ENCODE measurements around the gene RAP1GAP2.
A peak's percentile ranks its signal among the peaks of the same experiment; 100 is the strongest.

RAP1GAP2 gene

GRCh38 chr17:2947996-2948550, 151.8 kb downstream of the RAP1GAP2 start:
- no peak for DNase-seq (ENCODE audit: low read depth)

- no peak for DNase-seq (ENCODE audit: low read depth)
These were observed 152.7 kb downstream of the RAP1GAP2 start for GRCh38 chr17:2948721-2949468.

DNA sequence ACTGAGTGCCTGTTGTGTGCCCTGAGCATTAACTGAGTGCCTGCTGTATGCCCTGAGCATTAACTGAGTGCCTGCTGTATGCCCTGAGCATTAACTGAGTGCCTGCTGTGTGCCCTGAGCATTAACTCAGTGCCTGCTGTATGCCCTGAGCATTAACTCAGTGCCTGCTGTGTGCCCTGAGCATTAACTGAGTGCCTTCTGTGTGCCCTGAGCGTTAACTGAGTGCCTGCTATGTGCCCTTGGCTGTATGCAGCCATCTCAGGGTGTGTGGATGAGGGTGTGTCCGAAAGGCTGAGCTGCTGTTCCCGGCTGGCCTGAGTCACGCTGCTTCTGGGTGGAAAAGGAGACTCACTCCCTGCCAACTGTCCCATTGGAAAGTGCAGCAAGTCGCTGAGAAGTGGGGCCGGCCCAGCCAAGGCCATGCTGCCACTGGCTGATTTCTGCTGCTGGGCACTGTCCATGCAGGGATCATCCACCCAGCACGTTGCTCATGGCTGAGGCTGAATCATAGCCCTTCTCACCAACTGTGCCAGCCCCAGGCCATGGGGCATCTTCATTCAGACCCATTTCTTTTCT, 153.3 kb downstream of the RAP1GAP2 start:
- peak; percentile 39 for DNase-seq (ENCODE audit: low read depth)

DNA sequence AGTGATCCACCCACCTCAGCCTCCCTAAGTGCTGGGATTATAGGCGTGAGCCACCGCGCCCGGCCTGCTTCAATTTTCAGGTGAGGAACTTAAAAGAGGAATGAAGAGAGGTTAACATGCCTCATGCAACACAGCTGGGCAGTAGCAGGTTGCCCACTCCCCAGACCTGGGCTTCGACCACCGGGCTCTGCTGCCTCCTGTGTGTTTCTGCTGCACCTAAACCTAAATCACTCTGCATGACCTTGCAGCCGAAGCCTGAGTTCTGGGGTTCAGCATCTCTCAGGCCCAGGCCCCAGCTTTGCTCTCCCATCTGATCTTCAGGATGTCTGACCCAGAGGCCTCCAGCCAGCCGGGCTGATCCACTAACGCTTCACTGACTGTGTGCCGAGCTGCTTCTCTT, 154.6 kb downstream of the RAP1GAP2 start:
- no peak for DNase-seq (ENCODE audit: low read depth)

DNA sequence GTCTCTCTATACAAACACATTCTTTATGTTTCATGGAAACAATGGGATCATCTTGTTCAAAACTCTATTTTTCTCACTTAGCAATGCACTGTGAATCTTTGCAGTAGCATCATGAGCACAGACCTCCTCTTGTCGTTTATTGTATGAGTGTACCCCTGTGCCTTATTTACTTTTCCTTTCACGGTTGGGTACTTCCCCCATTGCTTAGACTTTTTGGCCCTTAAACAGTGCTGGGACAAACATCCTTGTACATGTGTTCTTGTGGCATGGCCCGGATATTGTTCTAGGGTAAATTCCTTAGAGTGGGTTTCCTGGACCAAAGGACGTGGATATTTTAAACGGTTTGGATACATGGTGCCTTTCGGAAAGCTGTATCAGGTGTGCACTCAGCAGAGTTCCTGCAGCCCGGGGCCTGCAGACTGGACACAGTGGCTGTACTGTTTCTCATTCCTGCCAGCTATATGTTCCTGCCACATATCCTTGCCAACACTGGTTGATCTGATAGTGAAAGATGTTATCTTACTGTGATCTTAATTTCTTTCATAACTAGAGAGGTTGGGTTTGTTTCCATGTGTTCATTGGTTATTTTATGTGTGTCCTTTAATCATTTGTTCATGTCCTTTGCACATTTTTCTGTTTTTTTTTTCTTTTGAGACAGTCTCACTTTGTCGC, 156.1 kb downstream of the RAP1GAP2 start:
- no peak for DNase-seq (ENCODE audit: low read depth)

GRCh38 chr17:2954898-2955445, 158.7 kb downstream of the RAP1GAP2 start:
- DNase-seq (ENCODE audit: low read depth): peak; percentile 81

DNA sequence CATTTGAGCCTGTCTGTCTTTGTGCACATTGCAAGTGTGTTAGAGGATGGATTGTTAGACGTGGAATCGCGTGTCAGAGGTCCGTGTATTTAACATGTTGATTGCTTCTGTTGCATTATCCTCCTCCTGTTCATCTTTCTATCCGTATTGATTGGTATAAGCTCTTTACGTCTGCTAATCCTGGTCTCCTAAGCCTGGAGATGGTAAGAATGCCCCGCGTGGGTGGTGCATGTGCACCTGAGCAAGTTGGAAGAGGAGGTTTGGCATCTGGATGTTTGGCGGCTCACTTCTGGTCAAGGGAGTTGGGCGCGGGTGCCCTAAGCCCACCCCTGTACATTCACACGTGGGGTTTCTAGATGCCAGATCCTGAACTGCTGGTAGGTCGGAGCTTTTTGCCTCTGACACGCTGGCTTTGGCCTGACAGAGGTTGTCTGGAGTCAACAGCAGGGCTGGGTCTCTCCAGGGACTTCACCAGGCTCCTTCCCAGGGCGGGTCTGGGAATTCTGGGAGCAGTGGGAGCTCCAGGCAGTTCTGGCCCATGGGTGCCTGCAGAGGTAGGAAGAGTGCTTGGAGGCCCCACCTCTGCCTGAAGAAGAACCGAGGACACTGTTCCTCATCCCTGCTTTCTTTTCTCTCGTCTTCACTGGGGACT, 159.8 kb downstream of the RAP1GAP2 start:
- DNase-seq (ENCODE audit: low read depth): no peak

GRCh38 chr17:2957631-2958286, 161.5 kb downstream of the RAP1GAP2 start:
- DNase-seq (ENCODE audit: low read depth): no peak

GRCh38 chr17:2958706-2959222, 162.5 kb downstream of the RAP1GAP2 start:
- DNase-seq (ENCODE audit: low read depth): no peak

DNA sequence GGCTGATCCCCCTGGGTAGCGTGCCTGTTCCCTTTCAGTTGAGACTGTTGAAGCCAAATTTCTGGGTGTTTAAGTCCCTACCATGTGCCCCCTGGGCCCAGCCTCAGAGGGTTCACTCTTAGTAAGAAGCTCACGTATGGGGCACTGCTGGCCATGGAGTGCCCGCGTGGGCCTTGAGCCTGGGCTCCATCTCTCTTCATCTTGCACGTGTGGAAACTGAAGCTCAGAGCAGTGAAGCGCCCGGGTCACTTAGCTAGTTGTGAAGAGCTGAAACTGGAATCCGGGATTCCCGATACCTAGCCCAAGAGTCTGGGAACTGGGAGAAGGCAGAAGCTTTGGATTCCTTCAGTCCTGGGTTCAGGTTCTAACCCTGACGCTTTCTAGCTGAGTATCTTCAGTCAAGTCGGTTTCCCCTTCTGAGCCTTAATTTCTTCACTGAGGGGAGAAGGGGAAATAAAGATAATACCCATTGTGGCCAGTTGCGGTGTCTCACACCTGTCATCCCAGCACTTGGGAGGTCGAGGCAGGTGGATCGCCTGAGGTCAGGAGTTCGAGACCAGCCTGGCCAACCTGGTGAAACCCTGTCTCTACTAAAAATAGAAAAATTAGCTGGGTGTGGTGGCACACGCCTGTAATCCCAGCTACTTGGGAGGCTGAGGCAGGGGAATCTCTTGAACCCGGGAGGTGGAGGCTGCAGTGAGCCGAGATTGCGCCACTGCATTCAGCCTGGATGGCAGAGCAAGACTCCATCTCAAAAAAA, 163.3 kb downstream of the RAP1GAP2 start:
- no peak for DNase-seq (ENCODE audit: low read depth)

GRCh38 chr17:2961446-2961845, 165.2 kb downstream of the RAP1GAP2 start:
- no peak for DNase-seq (ENCODE audit: low read depth)

GRCh38 chr17:2962236-2962635, 166.0 kb downstream of the RAP1GAP2 start:
- DNase-seq (ENCODE audit: low read depth): no peak

GRCh38 chr17:2962729-2963128, 166.5 kb downstream of the RAP1GAP2 start:
- no peak for DNase-seq (ENCODE audit: low read depth)

DNA sequence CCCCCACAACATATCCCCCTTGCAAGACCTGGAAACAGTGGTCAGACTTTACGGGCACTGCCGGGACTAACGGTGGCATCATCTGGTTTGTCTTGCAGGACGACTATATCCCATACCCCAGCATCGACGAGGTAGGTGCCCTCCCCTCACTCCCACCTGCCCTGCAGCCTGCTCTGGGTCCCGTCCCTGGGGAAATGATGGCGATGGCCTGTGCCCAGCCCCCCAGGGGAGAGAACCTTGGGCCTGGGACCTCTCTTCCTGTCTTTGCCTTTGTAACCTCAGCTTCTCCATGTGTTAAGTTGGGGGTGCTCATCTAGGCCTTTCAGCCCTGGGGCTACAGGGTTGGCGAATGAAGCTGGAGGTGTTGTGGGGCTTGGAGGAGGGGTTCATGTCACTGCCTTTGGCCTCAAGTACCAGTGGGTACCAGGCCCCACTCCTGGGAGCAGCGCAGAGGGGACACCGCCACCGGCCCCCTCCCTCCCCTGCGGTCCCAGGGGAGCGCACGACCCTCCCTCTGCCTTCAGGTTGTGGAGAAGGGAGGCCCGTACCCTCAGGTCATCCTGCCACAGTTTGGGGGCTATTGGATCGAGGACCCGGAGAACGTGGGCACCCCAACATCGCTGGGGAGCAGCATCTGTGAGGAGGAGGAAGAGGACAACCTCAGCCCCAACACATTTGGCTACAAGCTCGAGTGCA, 167.2 kb downstream of the RAP1GAP2 start:
- DNase-seq (ENCODE audit: low read depth): no peak

- no peak for DNase-seq (ENCODE audit: low read depth)
These were observed 167.8 kb downstream of the RAP1GAP2 start for GRCh38 chr17:2964028-2964356.

- DNase-seq (ENCODE audit: low read depth): no peak
These were observed 168.1 kb downstream of the RAP1GAP2 start for GRCh38 chr17:2964370-2964769.

- no peak for DNase-seq (ENCODE audit: low read depth)
These were observed 168.6 kb downstream of the RAP1GAP2 start for GRCh38 chr17:2964831-2965230.

DNA sequence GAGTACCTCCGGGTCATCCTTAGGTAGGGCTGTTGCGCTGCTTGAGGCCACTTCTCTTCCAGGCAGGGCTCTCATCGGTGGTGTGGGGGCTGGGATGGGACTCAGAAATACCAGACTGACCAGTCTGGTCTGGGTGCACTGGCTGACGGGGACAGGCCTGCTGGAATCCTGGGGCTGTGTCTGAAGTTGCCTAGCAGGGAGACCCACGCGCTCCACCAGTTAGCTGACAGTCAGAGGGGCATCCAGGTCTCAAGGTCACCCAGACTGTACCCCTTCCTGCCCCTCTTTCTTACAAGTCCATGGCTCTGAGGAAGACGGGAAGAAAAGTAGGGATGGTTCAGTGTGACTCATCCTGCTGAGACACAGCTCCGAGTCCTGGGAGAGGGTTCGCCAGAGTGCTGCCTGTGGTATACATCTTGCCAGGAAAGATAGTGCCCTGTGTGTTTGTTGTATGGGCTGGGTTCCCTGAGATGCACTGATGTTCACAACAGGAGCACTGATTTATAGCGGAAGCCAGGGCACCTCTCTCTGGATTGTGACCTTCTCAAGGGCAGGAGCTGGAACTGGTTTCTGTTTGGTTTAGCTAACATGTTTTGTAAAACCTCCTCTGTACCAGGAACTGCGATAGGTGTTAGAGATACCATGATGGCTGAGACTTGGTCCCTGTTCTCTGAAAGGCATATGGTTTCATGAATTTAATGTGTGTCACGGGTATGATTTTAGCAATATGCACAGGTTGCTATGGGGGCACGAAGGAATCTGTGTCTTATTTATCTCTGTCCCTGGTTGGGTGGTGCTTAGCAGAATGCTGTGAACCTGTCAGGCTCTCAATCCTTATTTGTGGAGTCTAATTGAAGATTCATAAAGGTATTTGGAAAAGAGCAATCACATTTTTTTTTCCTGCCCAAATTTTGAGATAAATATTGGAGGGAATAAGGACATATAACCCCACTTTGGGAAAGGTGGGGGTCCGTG, 169.7 kb downstream of the RAP1GAP2 start:
- DNase-seq (ENCODE audit: low read depth): no peak

DNA sequence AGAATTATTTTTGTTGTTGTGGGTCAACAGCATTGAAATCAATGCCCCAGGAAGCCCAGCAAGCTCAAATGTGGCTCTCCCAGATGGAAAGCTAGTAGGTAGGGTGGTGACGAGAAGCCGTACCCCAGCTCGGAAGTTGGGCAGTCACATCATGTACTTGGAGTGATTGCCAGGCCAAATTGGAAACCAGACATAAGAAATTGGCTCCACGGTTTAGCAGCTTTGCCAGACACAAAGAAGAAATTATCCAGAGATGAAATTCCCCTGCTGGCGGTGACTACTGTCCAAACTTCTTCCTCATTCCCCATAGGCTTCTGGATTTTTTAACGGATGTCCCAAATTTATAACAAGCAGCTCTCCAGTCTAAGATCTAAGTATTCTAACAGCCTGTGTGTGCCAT, 171.3 kb downstream of the RAP1GAP2 start:
- no peak for DNase-seq (ENCODE audit: low read depth)

Measured in fibroblast of the conjunctiva (primary cell).